ENCODE measurements around the gene ANKLE2.

- TF ChIP-seq REST (IDR thresholded peaks at IDR 0.05; ENCODE audit: low read depth, low read length): no peak
- TF ChIP-seq NRF1 (conservative IDR thresholded peaks at IDR 0.05; ENCODE audit: low read depth, low read length): no peak
- no peak for TF ChIP-seq ATF3 (IDR thresholded peaks at IDR 0.05; ENCODE audit: borderline replicate concordance, extremely low read depth, low read depth, low read length)
- TF ChIP-seq CTCF (IDR thresholded peaks at IDR 0.05 in 2 of 3, conservative IDR thresholded peaks at IDR 0.05 in 1 of 3; ENCODE audit: control insufficient read depth in 2 of 3, extremely low read depth in 1 of 3, insufficient read depth in 1 of 3, low read depth in 3 of 3, low read length in 3 of 3): no peak
Measured at GRCh38 chr12:132774646-132775275, 13.1 kb upstream of the ANKLE2 start.
